BLaER1 (cell line): ENCODE results near the gene AKT3.

Experiments used
- H3K27ac ChIP-seq: shearing (Covaris generic); formaldehyde crosslinking; 2 replicates; pipeline ENCODE4 v1.8.1; 2022
- H3K27me3 ChIP-seq: shearing (Covaris generic); formaldehyde crosslinking; 2 replicates; pipeline ENCODE4 v1.8.1; 2022
- H3K36me3 ChIP-seq: shearing (Covaris generic); formaldehyde crosslinking; 2 replicates; pipeline ENCODE4 v1.8.1; 2022
- H3K4me1 ChIP-seq: shearing (Covaris generic); formaldehyde crosslinking; 2 replicates; pipeline ENCODE4 v1.8.1; 2022
- H3K4me2 ChIP-seq: shearing (Covaris generic); formaldehyde crosslinking; 2 replicates; pipeline ENCODE4 v1.8.1; 2022
- H3K4me3 ChIP-seq: shearing (Covaris generic); formaldehyde crosslinking; 2 replicates; pipeline ENCODE4 v1.8.1; 2022
- H3K9ac ChIP-seq: shearing (Covaris generic); formaldehyde crosslinking; 2 replicates; pipeline ENCODE4 v1.8.1; 2022
- H3K9me3 ChIP-seq: shearing (Covaris generic); formaldehyde crosslinking; 2 replicates; pipeline ENCODE4 v1.8.1; 2022
- H4K20me1 ChIP-seq: shearing (Covaris generic); formaldehyde crosslinking; 2 replicates; pipeline ENCODE4 v1.8.1; 2022
- Cebpa-rat ChIP-seq: shearing (Covaris generic); IDR thresholded peaks from 2 replicates; pipeline ENCODE4 v1.8.1; 2022

AKT3 gene

GRCh38 chr1:243851765-243852164 lies 1.7 kb upstream of the AKT3 start:
- TF ChIP-seq Cebpa-rat, result no peak
- peak overlapping the region; percentile 85 for H3K4me2 ChIP-seq

GRCh38 chr1:243851257-243851756 lies 1.3 kb upstream of the AKT3 start:
- no peaks in the 10 kb centered on the region for H3K9me3 ChIP-seq
- H3K4me3 ChIP-seq, result peak overlapping the region; percentile 89
- peak overlapping the region; percentile 90 for H3K9ac ChIP-seq
- H3K4me2 ChIP-seq, result peak overlapping the region; percentile 85
- H3K4me1 ChIP-seq, result peaks cover 24% of the 10 kb centered on the region
- no peak for TF ChIP-seq Cebpa-rat
- peaks cover 26% of the 10 kb centered on the region for H4K20me1 ChIP-seq
- H3K27me3 ChIP-seq, result no peaks in the 10 kb centered on the region
- no peaks in the 10 kb centered on the region for H3K36me3 ChIP-seq
- H3K27ac ChIP-seq, result peak overlapping the region; percentile 94

More at GRCh38 chr1:243851765-243852164, 1.7 kb upstream of the AKT3 start:
- Histone ChIP-seq H3K4me3 (peak overlapping the region; percentile 89), H3K27ac (no peak overlapping the region), H3K4me1 (peaks cover 24% of the 10 kb centered on the region), H3K36me3 (no peaks in the 10 kb centered on the region), H3K9me3 (no peaks in the 10 kb centered on the region), H4K20me1 (peaks cover 21% of the 10 kb centered on the region), H3K27me3 (no peaks in the 10 kb centered on the region), H3K9ac (no peak overlapping the region)

- TF ChIP-seq Cebpa-rat, result no peak
- Histone ChIP-seq H3K27me3 (no peaks in the 10 kb centered on the region), H3K9me3 (no peaks in the 10 kb centered on the region), H3K27ac (peak overlapping the region; percentile 94), H3K4me3 (peak overlapping the region; percentile 89), H4K20me1 (peaks cover 32% of the 10 kb centered on the region), H3K9ac (peak overlapping the region; percentile 90), H3K36me3 (no peaks in the 10 kb centered on the region), H3K4me2 (peak overlapping the region; percentile 85), H3K4me1 (peaks cover 24% of the 10 kb centered on the region)
Observed at GRCh38 chr1:243850452-243851256, 611 bp upstream of the AKT3 start.

- H3K36me3 ChIP-seq, result no peaks in the 10 kb centered on the region
- H3K4me1 ChIP-seq, result peaks cover 24% of the 10 kb centered on the region
- H3K4me2 ChIP-seq, result peak overlapping the region; percentile 83
- H3K9me3 ChIP-seq, result no peaks in the 10 kb centered on the region
- peaks cover 38% of the 10 kb centered on the region for H4K20me1 ChIP-seq
- peak overlapping the region; percentile 89 for H3K4me3 ChIP-seq
- TF ChIP-seq Cebpa-rat, result no peak
- peak overlapping the region; percentile 81 for H3K9ac ChIP-seq
- H3K27me3 ChIP-seq, result no peaks in the 10 kb centered on the region
- H3K27ac ChIP-seq, result peak overlapping the region; percentile 76
Observed at GRCh38 chr1:243849421-243850201, 432 bp downstream of the AKT3 start.

- H3K4me2 ChIP-seq, result peak overlapping the region; percentile 83
- H3K4me3 ChIP-seq, result peak overlapping the region; percentile 89
- peak overlapping the region; percentile 76 for H3K27ac ChIP-seq
- H4K20me1 ChIP-seq, result peaks cover 38% of the 10 kb centered on the region
- no peaks in the 10 kb centered on the region for H3K9me3 ChIP-seq
- TF ChIP-seq Cebpa-rat, result no peak
- H3K9ac ChIP-seq, result peak overlapping the region; percentile 81
- H3K36me3 ChIP-seq, result no peaks in the 10 kb centered on the region
- no peaks in the 10 kb centered on the region for H3K27me3 ChIP-seq
- peaks cover 24% of the 10 kb centered on the region for H3K4me1 ChIP-seq
Observed at GRCh38 chr1:243848858-243849420, 1.1 kb downstream of the AKT3 start.

GRCh38 chr1:243848165-243848857 lies 1.7 kb downstream of the AKT3 start:
- TF ChIP-seq Cebpa-rat, result no peak
- Histone ChIP-seq H3K36me3 (no peaks in the 10 kb centered on the region), H3K4me2 (peak overlapping the region; percentile 83), H3K27ac (no peak overlapping the region), H3K9ac (peak overlapping the region; percentile 81; the same call in 1 of the 2 replicates), H3K4me3 (peak overlapping the region; percentile 89), H3K4me1 (peaks cover 24% of the 10 kb centered on the region), H3K27me3 (no peaks in the 10 kb centered on the region), H3K9me3 (no peaks in the 10 kb centered on the region), H4K20me1 (peaks cover 38% of the 10 kb centered on the region)

GRCh38 chr1:243846761-243847160 lies 3.3 kb downstream of the AKT3 start:
- Histone ChIP-seq H3K27me3 (no peaks in the 10 kb centered on the region), H3K36me3 (no peaks in the 10 kb centered on the region), H3K9me3 (no peaks in the 10 kb centered on the region), H3K4me3 (no peak overlapping the region), H3K9ac (no peak overlapping the region), H4K20me1 (peaks cover 53% of the 10 kb centered on the region), H3K27ac (no peak overlapping the region), H3K4me2 (no peak overlapping the region), H3K4me1 (peaks cover 21% of the 10 kb centered on the region)
- TF ChIP-seq Cebpa-rat, result no peak

- no peak overlapping the region for H3K27ac ChIP-seq
- peaks cover 16% of the 10 kb centered on the region for H3K4me1 ChIP-seq
- H4K20me1 ChIP-seq, result peaks cover 53% of the 10 kb centered on the region
- H3K9me3 ChIP-seq, result no peaks in the 10 kb centered on the region
- TF ChIP-seq Cebpa-rat, result no peak
- no peaks in the 10 kb centered on the region for H3K36me3 ChIP-seq
- H3K9ac ChIP-seq, result no peak overlapping the region
- no peak overlapping the region for H3K4me2 ChIP-seq
- H3K4me3 ChIP-seq, result no peak overlapping the region
- H3K27me3 ChIP-seq, result no peaks in the 10 kb centered on the region
Observed at GRCh38 chr1:243845888-243846287, 4.2 kb downstream of the AKT3 start.

GRCh38 chr1:243844186-243844585 lies 5.9 kb downstream of the AKT3 start:
- Histone ChIP-seq H4K20me1 (peaks cover 53% of the 10 kb centered on the region), H3K9me3 (no peaks in the 10 kb centered on the region), H3K36me3 (no peaks in the 10 kb centered on the region; the same call in 1 of the 2 replicates), H3K4me1 (peaks cover 16% of the 10 kb centered on the region), H3K27ac (no peak overlapping the region), H3K9ac (no peak overlapping the region), H3K4me3 (no peak overlapping the region), H3K27me3 (no peaks in the 10 kb centered on the region), H3K4me2 (no peak overlapping the region)
- TF ChIP-seq Cebpa-rat, result no peak
